ENCODE measurements around the gene TMED10.

TMED10 gene

DNA sequence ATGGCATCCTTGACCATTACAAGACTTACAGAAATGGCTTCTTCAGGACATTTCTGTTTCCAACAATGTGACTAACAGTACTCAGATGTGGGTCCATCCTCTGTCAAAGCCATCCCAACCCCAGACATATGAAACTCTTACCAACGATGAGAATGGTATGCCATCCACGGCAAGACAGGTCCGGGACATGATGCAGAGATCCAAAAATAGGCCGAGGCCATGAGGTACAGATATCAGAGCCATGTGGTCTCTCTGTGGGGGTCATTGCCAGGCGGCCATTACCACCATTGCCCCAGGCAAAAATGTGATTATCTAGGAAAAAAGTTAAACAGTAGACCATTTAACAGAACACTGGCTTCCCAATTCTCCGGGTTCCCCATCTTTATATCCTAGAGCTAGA, 79.5 kb downstream of the TMED10 start:
- DNase-seq: no peak
- H3K36me3 ChIP-seq: peaks cover 70% of the 10 kb centered on the region
- no peak overlapping the region for H3K27ac ChIP-seq
- H3K27me3 ChIP-seq (ENCODE audit: insufficient read depth, low read depth, severe bottlenecking): no peaks in the 10 kb centered on the region
- no peaks in the 10 kb centered on the region for H3K9me3 ChIP-seq (ENCODE audit: severe bottlenecking)
- no peak for TF ChIP-seq CTCF (IDR thresholded peaks at IDR 0.05; ENCODE audit: low read depth, low read length)
- no peak overlapping the region for H3K4me3 ChIP-seq (ENCODE audit: low read depth, low read length)

- H3K4me3 ChIP-seq (ENCODE audit: low read depth, low read length): no peak overlapping the region
- H3K9me3 ChIP-seq (ENCODE audit: severe bottlenecking): no peaks in the 10 kb centered on the region
- no peak overlapping the region for H3K27ac ChIP-seq
- peaks cover 66% of the 10 kb centered on the region for H3K36me3 ChIP-seq
- H3K27me3 ChIP-seq (ENCODE audit: insufficient read depth, low read depth, severe bottlenecking): no peaks in the 10 kb centered on the region
- no peak for DNase-seq
- no peak for TF ChIP-seq CTCF (IDR thresholded peaks at IDR 0.05; ENCODE audit: low read depth, low read length)
Measured at GRCh38 chr14:75095690-75096089, 80.7 kb downstream of the TMED10 start.

DNA sequence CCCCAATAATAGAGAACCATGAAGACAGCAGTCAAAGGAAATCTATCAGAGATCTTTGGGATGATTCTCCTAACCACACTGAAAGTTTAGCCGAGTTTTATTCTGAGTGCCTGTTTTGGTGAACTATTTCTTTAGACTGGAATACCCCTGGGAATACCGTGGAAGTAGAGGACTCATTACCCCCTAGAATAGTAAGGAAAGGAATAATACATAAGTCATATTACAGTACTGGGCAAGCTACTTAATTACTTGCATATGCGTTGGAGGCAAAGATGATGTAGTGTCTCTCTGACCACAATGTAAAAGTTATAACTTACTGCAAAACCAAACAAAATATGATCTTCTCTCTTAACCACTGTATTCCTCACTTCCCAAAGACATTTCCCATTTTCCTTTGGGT, 81.5 kb downstream of the TMED10 start:
- Histone ChIP-seq H3K27ac (no peak overlapping the region), H3K36me3 (peaks cover 60% of the 10 kb centered on the region), H3K9me3 (ENCODE audit: severe bottlenecking) (no peaks in the 10 kb centered on the region), H3K4me3 (ENCODE audit: low read depth, low read length) (no peak overlapping the region), H3K27me3 (ENCODE audit: insufficient read depth, low read depth, severe bottlenecking) (no peaks in the 10 kb centered on the region)
- DNase-seq: no peak
- no peak for TF ChIP-seq CTCF (IDR thresholded peaks at IDR 0.05; ENCODE audit: low read depth, low read length)

GRCh38 chr14:75092698-75093097, 83.7 kb downstream of the TMED10 start:
- no peak for TF ChIP-seq CTCF (IDR thresholded peaks at IDR 0.05; ENCODE audit: low read depth, low read length)
- DNase-seq: no peak
- Histone ChIP-seq H3K36me3 (peaks cover 55% of the 10 kb centered on the region), H3K27me3 (ENCODE audit: insufficient read depth, low read depth, severe bottlenecking) (no peaks in the 10 kb centered on the region), H3K9me3 (ENCODE audit: severe bottlenecking) (no peaks in the 10 kb centered on the region), H3K27ac (no peak overlapping the region), H3K4me3 (ENCODE audit: low read depth, low read length) (no peak overlapping the region)

- Histone ChIP-seq H3K36me3 (peaks cover 57% of the 10 kb centered on the region), H3K9me3 (ENCODE audit: severe bottlenecking) (no peaks in the 10 kb centered on the region), H3K27me3 (ENCODE audit: insufficient read depth, low read depth, severe bottlenecking) (no peaks in the 10 kb centered on the region), H3K27ac (no peak overlapping the region), H3K4me3 (ENCODE audit: low read depth, low read length) (no peak overlapping the region)
- DNase-seq: no peak
- no peak for TF ChIP-seq CTCF (IDR thresholded peaks at IDR 0.05; ENCODE audit: low read depth, low read length)
Measured at GRCh38 chr14:75091251-75091650, 85.2 kb downstream of the TMED10 start.

DNA sequence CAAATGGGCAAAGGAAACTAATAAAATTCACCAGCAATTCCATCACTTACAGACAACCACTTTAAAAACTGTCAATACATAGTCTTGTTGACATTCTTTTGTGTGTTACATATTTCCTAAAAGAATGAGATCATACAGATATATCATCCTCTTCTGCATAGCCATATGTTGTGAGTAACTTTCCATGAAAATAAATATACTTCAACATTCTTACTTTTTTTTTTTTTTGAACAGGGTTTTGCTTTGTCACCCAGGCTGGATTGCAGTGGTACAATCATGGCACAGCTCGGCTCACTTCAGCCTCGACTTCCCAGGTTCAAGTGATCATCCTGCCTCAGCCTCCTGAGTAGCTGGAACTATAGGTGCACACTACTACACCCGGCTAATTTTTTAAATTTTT, 86.1 kb downstream of the TMED10 start:
- Histone ChIP-seq H3K27me3 (ENCODE audit: insufficient read depth, low read depth, severe bottlenecking) (no peaks in the 10 kb centered on the region), H3K36me3 (peaks cover 56% of the 10 kb centered on the region), H3K27ac (no peak overlapping the region)

More for the DNA sequence above, 86.1 kb downstream of the TMED10 start:
- no peak for TF ChIP-seq CTCF (IDR thresholded peaks at IDR 0.05; ENCODE audit: low read depth, low read length)
- no peak for DNase-seq
- no peak overlapping the region for H3K4me3 ChIP-seq (ENCODE audit: low read depth, low read length)
- H3K9me3 ChIP-seq (ENCODE audit: severe bottlenecking): no peaks in the 10 kb centered on the region
